ENCODE measurements around the gene NPHP4. TPM values are rescaled to one million over a fixed set of nuclear protein-coding genes. Genes with fewer than 3 reads are reported as not detected.
A peak's percentile ranks its signal among the peaks of the same experiment; 100 is the strongest.

NPHP4 gene
- total RNA-seq, 6 experiments from 2014 or later = 1.5 to 6.0 (median 2.0) TPM

DNA sequence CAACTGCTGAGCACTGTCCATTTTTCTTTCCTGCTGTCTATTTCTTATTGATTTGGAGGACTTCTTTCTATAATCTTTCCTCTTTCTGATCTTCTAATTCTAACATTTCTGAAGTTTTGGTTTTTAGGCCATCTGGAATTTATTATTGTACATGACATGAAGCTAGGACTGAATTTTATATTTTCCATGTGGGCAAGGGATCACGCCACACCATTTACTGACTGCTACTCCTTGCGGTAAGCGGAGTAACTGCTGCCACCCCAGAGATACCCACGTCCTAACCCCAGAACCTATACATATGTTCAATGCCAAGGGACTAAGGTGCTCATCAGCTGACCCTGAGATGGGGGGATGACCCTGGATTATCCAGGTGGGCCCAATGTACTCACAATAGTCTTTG lies 70.6 kb downstream of the NPHP4 start:
- intact Hi-C loops (cut with DNase I) = no loop called here
- H3K27ac ChIP-seq = no peak overlapping the region
- no peaks in the 10 kb centered on the region for H3K36me3 ChIP-seq

DNA sequence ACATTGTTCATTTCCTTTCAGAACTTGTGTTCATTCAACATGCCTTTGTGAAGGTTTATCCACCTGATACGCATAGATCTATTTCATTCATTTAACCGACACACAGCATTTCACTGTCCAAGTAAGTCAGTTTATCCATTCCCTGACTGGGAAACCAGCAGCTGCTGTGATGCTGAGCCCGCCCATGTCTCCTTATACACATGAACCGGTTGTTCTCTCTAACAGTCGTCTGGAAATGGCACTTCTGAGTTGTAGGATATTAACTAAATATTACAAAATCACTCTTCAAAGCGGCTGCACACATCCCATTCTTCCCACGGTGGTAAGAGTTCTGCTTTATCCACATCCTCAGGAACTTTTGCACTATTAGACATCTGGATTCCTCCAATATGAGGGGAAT lies 71.1 kb downstream of the NPHP4 start:
- no peak overlapping the region for H3K4me3 ChIP-seq
- no peaks in the 10 kb centered on the region for H3K9me3 ChIP-seq
- intact Hi-C loops (cut with DNase I) = no loop called here
- no peaks in the 10 kb centered on the region for H3K27me3 ChIP-seq
- H3K4me1 ChIP-seq = no peaks in the 10 kb centered on the region
- no peak for ATAC-seq
- H3K36me3 ChIP-seq = no peaks in the 10 kb centered on the region
- DNase-seq = no peak
- TF ChIP-seq POLR2A (IDR thresholded peaks at IDR 0.05) = no peak
- TF ChIP-seq, protein P1, sequence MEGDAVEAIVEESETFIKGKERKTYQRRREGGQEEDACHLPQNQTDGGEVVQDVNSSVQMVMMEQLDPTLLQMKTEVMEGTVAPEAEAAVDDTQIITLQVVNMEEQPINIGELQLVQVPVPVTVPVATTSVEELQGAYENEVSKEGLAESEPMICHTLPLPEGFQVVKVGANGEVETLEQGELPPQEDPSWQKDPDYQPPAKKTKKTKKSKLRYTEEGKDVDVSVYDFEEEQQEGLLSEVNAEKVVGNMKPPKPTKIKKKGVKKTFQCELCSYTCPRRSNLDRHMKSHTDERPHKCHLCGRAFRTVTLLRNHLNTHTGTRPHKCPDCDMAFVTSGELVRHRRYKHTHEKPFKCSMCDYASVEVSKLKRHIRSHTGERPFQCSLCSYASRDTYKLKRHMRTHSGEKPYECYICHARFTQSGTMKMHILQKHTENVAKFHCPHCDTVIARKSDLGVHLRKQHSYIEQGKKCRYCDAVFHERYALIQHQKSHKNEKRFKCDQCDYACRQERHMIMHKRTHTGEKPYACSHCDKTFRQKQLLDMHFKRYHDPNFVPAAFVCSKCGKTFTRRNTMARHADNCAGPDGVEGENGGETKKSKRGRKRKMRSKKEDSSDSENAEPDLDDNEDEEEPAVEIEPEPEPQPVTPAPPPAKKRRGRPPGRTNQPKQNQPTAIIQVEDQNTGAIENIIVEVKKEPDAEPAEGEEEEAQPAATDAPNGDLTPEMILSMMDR (IDR thresholded peaks at IDR 0.05) = no peak
- H3K27ac ChIP-seq = no peak overlapping the region
- WGBS (ENCODE audit: insufficient coverage, low coverage, low lambda C conversion rate, missing lambda C conversion rate) = 76% methylated on average over 6 of the region's 7 CpGs

More for the DNA sequence above, 70.6 kb downstream of the NPHP4 start:
- ATAC-seq = no peak
- no peaks in the 10 kb centered on the region for H3K4me1 ChIP-seq
- no peak for DNase-seq
- no peaks in the 10 kb centered on the region for H3K9me3 ChIP-seq
- WGBS (ENCODE audit: insufficient coverage, low coverage, low lambda C conversion rate, missing lambda C conversion rate) = 92% methylated on average over 4 of the region's 4 CpGs
- H3K4me3 ChIP-seq = no peak overlapping the region
- TF ChIP-seq, protein P1 (IDR thresholded peaks at IDR 0.05) = no peak
- TF ChIP-seq POLR2A (IDR thresholded peaks at IDR 0.05) = no peak
- H3K27me3 ChIP-seq = no peaks in the 10 kb centered on the region

DNA sequence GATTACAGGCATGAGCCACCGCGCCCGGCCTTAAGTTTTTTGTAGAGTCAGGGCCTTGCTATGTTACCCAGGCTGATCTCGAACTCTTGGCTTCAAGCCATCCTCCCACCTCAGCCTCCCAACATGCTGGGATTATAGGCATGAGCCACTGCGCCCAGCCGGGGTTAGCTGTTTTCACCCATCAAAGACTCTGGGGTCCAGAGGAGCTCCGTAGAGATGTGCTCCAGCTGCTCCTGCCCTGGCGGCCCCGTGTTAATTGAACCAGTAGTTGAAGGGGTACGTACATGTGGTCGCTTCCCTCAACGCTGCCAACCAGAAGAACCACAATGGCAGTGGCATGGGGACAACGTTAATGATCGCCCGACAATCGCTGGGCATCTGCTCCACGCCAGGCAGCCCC lies 72.0 kb downstream of the NPHP4 start:
- Histone ChIP-seq H3K36me3 (no peaks in the 10 kb centered on the region), H3K27ac (no peak overlapping the region), H3K27me3 (no peaks in the 10 kb centered on the region), H3K4me3 (no peak overlapping the region), H3K4me1 (no peaks in the 10 kb centered on the region), H3K9me3 (no peaks in the 10 kb centered on the region)
- intact Hi-C loops (cut with DNase I) = no loop called here
- ATAC-seq (no peak), DNase-seq (peak in 1 of 3 donors; percentile 33)
- 91% methylated on average over 4 of the region's 17 CpGs for WGBS (ENCODE audit: insufficient coverage, low coverage, low lambda C conversion rate, missing lambda C conversion rate)
- TF ChIP-seq POLR2A (IDR thresholded peaks at IDR 0.05) = no peak
- TF ChIP-seq, protein P1 (IDR thresholded peaks at IDR 0.05) = no peak

DNA sequence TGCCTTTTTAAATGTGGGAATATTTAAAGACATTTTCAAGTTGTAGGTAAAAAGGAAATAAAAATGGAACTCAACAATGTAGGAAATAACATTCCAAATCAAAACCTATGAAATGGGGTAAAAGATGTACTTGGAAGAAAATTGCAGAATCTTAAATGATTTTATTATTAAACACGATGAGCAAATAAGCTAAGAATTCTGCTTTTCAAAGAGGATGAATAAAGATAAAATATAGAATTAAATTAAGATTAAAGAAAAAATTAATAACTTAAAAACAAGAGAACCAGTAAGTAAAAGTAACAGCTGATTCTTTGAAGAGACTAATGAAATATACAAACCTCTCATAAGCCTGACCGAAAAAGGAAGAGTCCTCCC lies 74.0 kb downstream of the NPHP4 start:
- 23% methylated on average over 2 of the region's 2 CpGs for WGBS (ENCODE audit: insufficient coverage, low coverage, low lambda C conversion rate, missing lambda C conversion rate)
- Histone ChIP-seq H3K27ac (no peak overlapping the region), H3K4me3 (no peak overlapping the region), H3K27me3 (no peaks in the 10 kb centered on the region), H3K9me3 (no peaks in the 10 kb centered on the region), H3K36me3 (no peaks in the 10 kb centered on the region), H3K4me1 (no peaks in the 10 kb centered on the region)
- no peak for DNase-seq
- no peak for ATAC-seq
- TF ChIP-seq, protein P1 (IDR thresholded peaks at IDR 0.05) = no peak
- no peak for TF ChIP-seq POLR2A (IDR thresholded peaks at IDR 0.05)
- intact Hi-C loops (cut with DNase I) = no loop called here

Measured in right lobe of liver (tissue), 6 donors.